K562 (cell line): ENCODE results near the gene DNMT3L. TPM values are rescaled to one million over a fixed set of nuclear protein-coding genes. Genes with fewer than 3 reads are reported as not detected.

Experiments
- ASH1L ChIP-seq: fragments of 450-650 bp; IDR thresholded peaks from 2 replicates; pipeline ENCODE4 v1.6.1; 2018; ENCODE audit warnings: borderline replicate concordance, mild to moderate bottlenecking, low read depth; ENCODE audit not compliant: partially characterized antibody
- EGR1 ChIP-seq: fragments of 450-650 bp; conservative IDR thresholded peaks from 2 replicates; pipeline ENCODE4 v1.6.1; 2017; ENCODE audit warnings: mild to moderate bottlenecking
- ETV5 ChIP-seq: sonication (generic); formaldehyde crosslinking; IDR thresholded peaks from 2 replicates; pipeline ENCODE4 v1.4.0; 2020; ENCODE audit warnings: low read depth, mild to moderate bottlenecking, missing genetic modification reagents
- FIP1L1 ChIP-seq: fragments of 200-400 bp; formaldehyde crosslinking; IDR thresholded peaks from 2 replicates; pipeline ENCODE4 v1.6.1; 2018; ENCODE audit warnings: mild to moderate bottlenecking, low read depth, low read length; ENCODE audit not compliant: poor library complexity, severe bottlenecking
- FOXK1 ChIP-seq: sonication (generic); formaldehyde crosslinking; IDR thresholded peaks from 2 replicates; pipeline ENCODE4 v1.8.0; 2022; ENCODE audit warnings: missing genetic modification reagents, mild to moderate bottlenecking, borderline replicate concordance
- GATA2 ChIP-seq: sonication (generic); formaldehyde crosslinking; IDR thresholded peaks from 2 replicates; pipeline ENCODE4 v1.4.0; 2020; ENCODE audit warnings: mild to moderate bottlenecking, missing genetic modification reagents
- KAT8 ChIP-seq: fragments of 450-650 bp; IDR thresholded peaks from 2 replicates; pipeline ENCODE4 v1.6.1; 2016; ENCODE audit warnings: low read depth, mild to moderate bottlenecking
- KLF13 ChIP-seq: fragments of 450-650 bp; IDR thresholded peaks from 2 replicates; pipeline ENCODE4 v1.6.1; 2016; ENCODE audit warnings: missing genetic modification characterization, low read depth, mild to moderate bottlenecking, missing compliant biosample characterization, moderate library complexity, borderline replicate concordance
- MYC ChIP-seq, 2 experiments: fragments of 250-450 bp in 1 of 2; sonication (Bioruptor Pico) in 1 of 2; IDR thresholded peaks; 2 replicates each; pipeline versions ENCODE4 v1.5.1 to v1.6.1; 2012 to 2021; ENCODE audit warnings: low read depth in 2 of 2, borderline replicate concordance in 1 of 2, improper control_type of control experiment in 1 of 2, low read length in 1 of 2, mild to moderate bottlenecking in 1 of 2, moderate library complexity in 1 of 2
- NFIC ChIP-seq: fragments of 450-650 bp; IDR thresholded peaks from 2 replicates; pipeline ENCODE4 v1.6.1; 2017; ENCODE audit warnings: mild to moderate bottlenecking, inconsistent platforms
- NR2C2 ChIP-seq, 2 experiments: fragments of 200-800 bp in 1 of 2; sonication (Bioruptor generic) in 1 of 2; sonication (generic) in 1 of 2; formaldehyde crosslinking in 1 of 2; IDR thresholded peaks; 2 replicates each; pipeline versions ENCODE4 v1.6.1 to v1.8.0; 2016 to 2022; ENCODE audit warnings: mild to moderate bottlenecking in 1 of 2, missing compliant biosample characterization in 1 of 2, missing genetic modification characterization in 1 of 2, missing genetic modification reagents in 1 of 2
- PHF8 ChIP-seq: fragments of 200-600 bp; sonication (generic); IDR thresholded peaks from 2 replicates; pipeline ENCODE4 v1.6.1; 2012; ENCODE audit warnings: mixed run types, mild to moderate bottlenecking, inconsistent platforms, low read length, moderate library complexity, borderline replicate concordance
- POLR2G ChIP-seq: fragments of 200-400 bp; formaldehyde crosslinking; IDR thresholded peaks from 2 replicates; pipeline ENCODE4 v1.6.1; 2017; ENCODE audit warnings: low read depth, mild to moderate bottlenecking, antibody characterized with exemption, low read length, moderate library complexity
- SAP30 ChIP-seq: fragments of 200-600 bp; sonication (generic); IDR thresholded peaks from 2 replicates; pipeline ENCODE4 v1.6.1; 2012; ENCODE audit warnings: borderline replicate concordance, low read depth, mild to moderate bottlenecking, moderate library complexity, low read length, control low read depth, inconsistent platforms; ENCODE audit not compliant: insufficient read depth, poor library complexity, severe bottlenecking
- SMC3 ChIP-seq: conservative IDR thresholded peaks from 2 replicates; pipeline ENCODE4 v1.6.1; 2011; ENCODE audit warnings: low read depth, low read length, improper control_type of control experiment; ENCODE audit not compliant: insufficient read depth
- TCF3 ChIP-seq: sonication (generic); formaldehyde crosslinking; IDR thresholded peaks from 2 replicates; pipeline ENCODE4 v1.4.0; 2020; ENCODE audit warnings: mild to moderate bottlenecking, missing genetic modification reagents
- TFAP4 ChIP-seq: sonication (generic); formaldehyde crosslinking; IDR thresholded peaks from 2 replicates; pipeline ENCODE4 v1.8.0; 2022; ENCODE audit warnings: missing genetic modification reagents, mild to moderate bottlenecking, moderate library complexity, borderline replicate concordance
- TRIM24 ChIP-seq, 2 experiments: fragments of 450-650 bp; IDR thresholded peaks; 2 replicates each; pipeline ENCODE4 v1.6.1; 2016
- ZBTB7A ChIP-seq: IDR thresholded peaks from 2 replicates; pipeline ENCODE4 v1.6.1; 2011; ENCODE audit warnings: low read depth, mild to moderate bottlenecking, low read length, moderate library complexity, borderline replicate concordance; ENCODE audit not compliant: control insufficient read depth
- ZNF766 ChIP-seq: fragments of 200-800 bp; sonication (Bioruptor generic); conservative IDR thresholded peaks from 2 replicates; pipeline ENCODE4 v1.6.1; 2016; ENCODE audit warnings: missing genetic modification characterization, missing compliant biosample characterization
- polyA plus RNA-seq, 8 experiments: library from polyadenylated mRNA; depleted of rRNA in 4 of 8; stranded (reverse) in 5 of 8; unstranded in 3 of 8; fragments of >200 nt; fragmentation: Nextera tagmentation in 2 of 8; fragmentation: Illumina TruSeq in 1 of 8; extraction: Ambion mirVana in 2 of 8; extraction: Trizol in 1 of 8; gene quantifications; 2 replicates each; pipeline versions ENCODE4 v1.2.1 to v1.2.3, GENCODE V29; 2011 to 2014; ENCODE audit warnings: inconsistent platforms in 1 of 8, missing spikeins in 1 of 8
- total RNA-seq, 7 experiments: library from RNA; depleted of rRNA in 6 of 7; stranded (reverse); fragments of >200 nt in 6 of 7; fragmentation: Illumina TruSeq in 2 of 7; extraction: Trizol in 2 of 7; gene quantifications; 2 replicates each; pipeline versions ENCODE4 v1.2.1 to v1.2.3, GENCODE V29; 2011 to 2021; ENCODE audit warnings: low replicate concordance in 1 of 7
- TF ChIP-seq, protein P1 (sequence below): conservative IDR thresholded peaks from 2 replicates; pipeline ENCODE4 v1.6.1; 2011; ENCODE audit warnings: low read depth, mild to moderate bottlenecking, low read length; ENCODE audit not compliant: control insufficient read depth
- TF ChIP-seq, protein P2 (sequence below), 2 experiments: IDR thresholded peaks; 2 replicates each; pipeline ENCODE4 v1.6.1; 2011; ENCODE audit warnings: borderline replicate concordance in 1 of 2, control low read depth in 1 of 2, low read depth in 1 of 2, low read length in 1 of 2, mild to moderate bottlenecking in 1 of 2, mixed read lengths in 1 of 2, moderate library complexity in 1 of 2; ENCODE audit not compliant: insufficient read depth in 1 of 2, insufficient read length in 1 of 2, poor library complexity in 1 of 2, severe bottlenecking in 1 of 2; ENCODE audit errors: extremely low read depth in 1 of 2

Gene DNMT3L
- total and polyA plus RNA-seq, 9 of the 15 experiments (the other 6 are each of a cell fraction or from before 2014, with no cell fraction given), result 0.08 TPM; not detected in 8

DNA sequence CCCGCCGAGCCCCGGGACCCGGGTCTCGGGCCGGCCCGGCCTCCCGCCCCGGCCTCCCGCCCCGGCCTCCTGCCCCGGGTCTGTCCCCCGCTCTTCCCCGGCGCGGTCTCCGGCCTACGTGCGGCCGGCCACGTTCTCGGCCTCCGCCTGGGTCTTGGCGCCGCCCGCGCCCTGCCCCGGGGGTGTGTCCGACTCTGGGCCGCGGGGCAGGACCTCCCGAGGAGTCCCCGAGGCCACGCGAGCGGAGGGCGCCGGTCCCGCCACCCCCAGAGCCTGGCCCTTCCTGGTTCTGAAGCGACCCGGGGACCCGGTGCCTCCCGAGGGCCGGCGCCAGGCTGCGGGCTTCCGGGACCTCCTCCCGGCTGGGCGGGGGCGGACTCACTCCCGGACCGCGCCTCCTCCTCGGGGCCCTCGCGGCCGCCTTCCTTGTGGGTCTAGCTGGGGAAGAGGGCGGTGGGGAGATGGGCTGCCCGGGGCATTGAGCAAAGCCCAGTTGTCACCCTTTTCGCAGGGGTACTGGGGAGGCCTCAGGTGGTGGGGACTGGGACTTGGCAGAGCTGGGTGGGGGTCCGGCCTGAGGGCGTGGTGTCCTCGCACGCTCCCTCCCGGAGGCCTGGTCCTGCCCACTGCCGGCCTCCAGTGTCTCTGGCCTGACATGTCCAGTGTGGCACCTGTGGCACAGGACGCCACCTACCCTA lies 38.7 kb upstream of the DNMT3L start (continued):
- TF ChIP-seq MYC (IDR thresholded peaks at IDR 0.05; ENCODE audit: low read depth, low read length), result peak; percentile 62; the same call in 1 of the 2 replicates
- TF ChIP-seq MYC (CRISPR knock-in tag; IDR thresholded peaks at IDR 0.05; ENCODE audit: borderline replicate concordance, low read depth), result no peak
- TF ChIP-seq ETV5 (CRISPR knock-in tag), result peak; percentile 73
- TF ChIP-seq ZBTB7A, result peak; percentile 45; the same call in 1 of the 2 replicates
- TF ChIP-seq NFIC, result peak; percentile 29; the same call in 1 of the 2 replicates
- 0 out of 2 replicates have a peak, but pooled peaks have one; percentile 1 for TF ChIP-seq SMC3
- TF ChIP-seq KLF13 (tag), result peak; percentile 53; the same call in 1 of the 2 replicates
- TF ChIP-seq FOXK1 (CRISPR knock-in tag), result 0 out of 2 replicates have a peak, but pooled peaks have one; percentile 62
- peak; percentile 32 for TF ChIP-seq FIP1L1
- TF ChIP-seq TRIM24 (IDR thresholded peaks at IDR 0.05), result no peak
- TF ChIP-seq POLR2G, result peak; percentile 84
- TF ChIP-seq EGR1, result peak; percentile 89
- 0 out of 2 replicates have a peak, but pooled peaks have one; percentile 9 for TF ChIP-seq ZNF766 (CRISPR knock-in tag)
- peak; percentile 32; the same call in 1 of the 2 replicates for TF ChIP-seq PHF8
- peak; percentile 3; the same call in 1 of the 2 replicates for TF ChIP-seq TCF3 (CRISPR knock-in tag)
- TF ChIP-seq TFAP4 (CRISPR knock-in tag), result peak; percentile 34; the same call in 1 of the 2 replicates
- TF ChIP-seq SAP30, result peak; percentile 71
- TF ChIP-seq, protein P1, sequence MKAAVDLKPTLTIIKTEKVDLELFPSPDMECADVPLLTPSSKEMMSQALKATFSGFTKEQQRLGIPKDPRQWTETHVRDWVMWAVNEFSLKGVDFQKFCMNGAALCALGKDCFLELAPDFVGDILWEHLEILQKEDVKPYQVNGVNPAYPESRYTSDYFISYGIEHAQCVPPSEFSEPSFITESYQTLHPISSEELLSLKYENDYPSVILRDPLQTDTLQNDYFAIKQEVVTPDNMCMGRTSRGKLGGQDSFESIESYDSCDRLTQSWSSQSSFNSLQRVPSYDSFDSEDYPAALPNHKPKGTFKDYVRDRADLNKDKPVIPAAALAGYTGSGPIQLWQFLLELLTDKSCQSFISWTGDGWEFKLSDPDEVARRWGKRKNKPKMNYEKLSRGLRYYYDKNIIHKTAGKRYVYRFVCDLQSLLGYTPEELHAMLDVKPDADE, result peak; percentile 56; the same call in 1 of the 2 replicates
- TF ChIP-seq GATA2 (CRISPR knock-in tag), result no peak
- TF ChIP-seq, protein P2, sequence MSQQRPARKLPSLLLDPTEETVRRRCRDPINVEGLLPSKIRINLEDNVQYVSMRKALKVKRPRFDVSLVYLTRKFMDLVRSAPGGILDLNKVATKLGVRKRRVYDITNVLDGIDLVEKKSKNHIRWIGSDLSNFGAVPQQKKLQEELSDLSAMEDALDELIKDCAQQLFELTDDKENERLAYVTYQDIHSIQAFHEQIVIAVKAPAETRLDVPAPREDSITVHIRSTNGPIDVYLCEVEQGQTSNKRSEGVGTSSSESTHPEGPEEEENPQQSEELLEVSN (IDR thresholded peaks at IDR 0.05; ENCODE audit: borderline replicate concordance in 1 of 2, extremely low read depth in 1 of 2, insufficient read depth in 1 of 2, insufficient read length in 1 of 2, low read depth in 1 of 2, low read length in 1 of 2, poor library complexity in 1 of 2, severe bottlenecking in 1 of 2), result peak in 1 of 2 experiments; percentile 11
- no peak for TF ChIP-seq KAT8
- no peak for TF ChIP-seq NR2C2 (CRISPR knock-in tag; IDR thresholded peaks at IDR 0.05)
- no peak for TF ChIP-seq NR2C2 (tag; IDR thresholded peaks at IDR 0.05)
- TF ChIP-seq ASH1L, result no peak
